ENCODE results near the gene NAA50. TPM values are rescaled to one million over a fixed set of nuclear protein-coding genes. Genes with fewer than 3 reads are reported as not detected.
A peak's percentile ranks its signal among the peaks of the same experiment; 100 is the strongest.

The NAA50 gene
- 191 and 208 TPM in 2 replicates for total RNA-seq (ENCODE audit: low replicate concordance)

GRCh38 chr3:113745756-113746547 lies at the start of gene NAA50:
NAA50 (minus strand) TSS chr3:113746249; CDS start chr3:113745949, 300 bp downstream.
- DNase-seq (ENCODE audit: low spot score) = peak; percentile 94
- Histone ChIP-seq H3K9ac (peak within 1 kb of the TSS; percentile 81), H3K36me3 (no peaks in the 10 kb centered on the region), H3K9me3 (ENCODE audit: low read depth) (no peaks in the 10 kb centered on the region), H3K4me2 (peak within 1 kb of the TSS; percentile 82), H2AFZ (replicated peaks) (peak within 1 kb of the TSS; percentile 95), H3K4me3 (peak within 1 kb of the TSS; percentile 82), H4K20me1 (ENCODE audit: low read depth) (peaks cover 39% of the 10 kb centered on the region), H3F3A (ENCODE audit: low read depth) (peaks cover 25% of the 10 kb centered on the region), H3K27ac (peak within 1 kb of the TSS; percentile 99), H3K4me1 (peaks cover 27% of the 10 kb centered on the region), H3K79me2 (ENCODE audit: low read depth) (peaks cover 88% of the 10 kb centered on the region), H3K27me3 (no peaks in the 10 kb centered on the region)
- Mint-ChIP-seq H3K4me1 (peaks cover 39% of the 10 kb centered on the region), H3K9me3 (no peaks in the 10 kb centered on the region), H3K27me3 (ENCODE audit: insufficient read depth, low read depth) (peaks cover 4% of the 10 kb centered on the region), H3K36me3 (no peaks in the 10 kb centered on the region), H3K4me3 (peak within 1 kb of the TSS; percentile 98), H3K27ac (peak within 1 kb of the TSS; percentile 100)
- no peak for TF ChIP-seq CTCF (IDR thresholded peaks at IDR 0.05)
- TF ChIP-seq EZH2phosphoT487 (IDR thresholded peaks at IDR 0.05) = no peak
- no peak for TF ChIP-seq EZH2 (IDR thresholded peaks at IDR 0.05)

- Mint-ChIP-seq H3K9me3 (no peaks in the 10 kb centered on the region), H3K4me1 (no peaks in the 10 kb centered on the region), H3K27ac (no peak overlapping the region), H3K4me3 (no peak overlapping the region), H3K36me3 (peaks cover 2% of the 10 kb centered on the region), H3K27me3 (ENCODE audit: insufficient read depth, low read depth) (no peaks in the 10 kb centered on the region)
- Histone ChIP-seq H3K79me2 (ENCODE audit: low read depth) (no peaks in the 10 kb centered on the region), H3K4me3 (no peak overlapping the region), H3K4me1 (no peaks in the 10 kb centered on the region), H3K9ac (no peak overlapping the region), H3K36me3 (peaks cover 4% of the 10 kb centered on the region), H3F3A (ENCODE audit: low read depth) (no peaks in the 10 kb centered on the region), H3K27me3 (no peaks in the 10 kb centered on the region), H3K9me3 (ENCODE audit: low read depth) (no peaks in the 10 kb centered on the region), H4K20me1 (ENCODE audit: low read depth) (no peaks in the 10 kb centered on the region), H3K27ac (no peak overlapping the region), H2AFZ (replicated peaks) (no peak overlapping the region), H3K4me2 (no peak overlapping the region)
- DNase-seq (ENCODE audit: low spot score) = no peak
- no peak for TF ChIP-seq EZH2phosphoT487 (IDR thresholded peaks at IDR 0.05)
- TF ChIP-seq CTCF (IDR thresholded peaks at IDR 0.05) = no peak
- no peak for TF ChIP-seq EZH2 (IDR thresholded peaks at IDR 0.05)
Measured at GRCh38 chr3:113795693-113796092, 49.6 kb upstream of the NAA50 start.

- no peak overlapping the region for H3K9ac ChIP-seq
- DNase-seq (ENCODE audit: low spot score) = no peak
- no peaks in the 10 kb centered on the region for H3K27me3 Mint-ChIP-seq (ENCODE audit: insufficient read depth, low read depth)
- no peaks in the 10 kb centered on the region for H3K27me3 ChIP-seq
- H2AFZ ChIP-seq (replicated peaks) = no peak overlapping the region
- peaks cover 4% of the 10 kb centered on the region for H3K36me3 ChIP-seq
- no peak overlapping the region for H3K27ac ChIP-seq
- H3K4me1 Mint-ChIP-seq = no peaks in the 10 kb centered on the region
- no peaks in the 10 kb centered on the region for H3K9me3 Mint-ChIP-seq
- no peaks in the 10 kb centered on the region for H4K20me1 ChIP-seq (ENCODE audit: low read depth)
- H3K4me2 ChIP-seq = no peak overlapping the region
- H3K79me2 ChIP-seq (ENCODE audit: low read depth) = no peaks in the 10 kb centered on the region
- no peak overlapping the region for H3K4me3 ChIP-seq
- H3F3A ChIP-seq (ENCODE audit: low read depth) = no peaks in the 10 kb centered on the region
- no peaks in the 10 kb centered on the region for H3K4me1 ChIP-seq
- H3K9me3 ChIP-seq (ENCODE audit: low read depth) = no peaks in the 10 kb centered on the region
- TF ChIP-seq CTCF (IDR thresholded peaks at IDR 0.05) (no peak), EZH2phosphoT487 (IDR thresholded peaks at IDR 0.05) (no peak), EZH2 (IDR thresholded peaks at IDR 0.05) (no peak)
- peaks cover 3% of the 10 kb centered on the region for H3K36me3 Mint-ChIP-seq
- H3K27ac Mint-ChIP-seq = no peak overlapping the region
- H3K4me3 Mint-ChIP-seq = no peak overlapping the region
Measured at GRCh38 chr3:113794526-113794925, 48.5 kb upstream of the NAA50 start.
